K562 (cell line): ENCODE data around the gene EYA2. TPM values are rescaled to one million over a fixed set of nuclear protein-coding genes. Genes with fewer than 3 reads are reported as not detected.

Experiments
- ATAC-seq: fragments of 200-7000 bp; cut with Tn5 transposase; 3 replicates; pipeline ENCODE4 v1.9.1; 2020; ENCODE audit warnings: moderate library complexity
- BruUV-seq: library from RNA; stranded (reverse); fragments of 400-500 nt; replicated peaks from 2 replicates; lab custom pipeline; 2021; lab: Mats Ljungman, UMichigan
- CTCF ChIA-PET: fragments of 300-600 bp; formaldehyde crosslinking; extraction: SDS; loops from one replicate; lab custom pipeline; 2021; ENCODE audit warnings: low intra/inter-chr PET ratio; lab: Yijun Ruan, JAX
- POLR2A ChIA-PET: fragments of 300-600, 350-650 bp; sonication (Branson Sonifier 250); formaldehyde crosslinking; extraction: SDS; loops from one replicate; lab custom pipeline; 2021; ENCODE audit warnings: antibody characterized with exemption, inconsistent platforms; lab: Yijun Ruan, JAX
- DNase-seq, 4 experiments: peaks; one replicate each; pipeline versions ENCODE4 v3.0.0 to v3.0.0-alpha.2; 2011 to 2018; ENCODE audit warnings: low spot score in 3 of 4, mixed read lengths in 3 of 4; ENCODE audit errors: extremely low read depth in 1 of 4
- FAIRE-seq: peaks from 2 replicates; lab custom pipeline; 2011; peaks lifted over from hg19 to GRCh38; lab: Jason Lieb, UNC
- H2AFZ ChIP-seq: 2 replicates; pipeline ENCODE4 v1.6.0; 2011; ENCODE audit warnings: low read depth, low read length, control low read depth, inconsistent platforms
- H3K27ac ChIP-seq: fragments of 200-600 bp; 3 replicates; pipeline ENCODE4 v1.8.0; 2011; ENCODE audit warnings: low read depth, mild to moderate bottlenecking, control low read depth, inconsistent platforms, low read length, moderate library complexity, mixed read lengths; ENCODE audit errors: extremely low read depth
- H3K27me3 ChIP-seq, 2 experiments: fragments of 300-600 bp in 1 of 2; 2 replicates in 1 of 2; 3 replicates in 1 of 2; pipeline versions ENCODE4 v1.6.0 to v1.8.0; 2011; ENCODE audit warnings: inconsistent platforms in 2 of 2, low read length in 2 of 2, mild to moderate bottlenecking in 1 of 2, mixed read lengths in 1 of 2, moderate library complexity in 1 of 2; ENCODE audit not compliant: control insufficient read depth in 2 of 2, insufficient read depth in 2 of 2
- H3K36me3 ChIP-seq: fragments of 300-600 bp; 3 replicates; pipeline ENCODE4 v1.8.0; 2011; ENCODE audit warnings: mild to moderate bottlenecking, low read length, inconsistent platforms; ENCODE audit not compliant: control insufficient read depth, insufficient read depth
- H3K4me1 ChIP-seq, 2 experiments: fragments of 200-600 bp in 1 of 2; replicated peaks in 1 of 2; 2 replicates in 1 of 2; 3 replicates in 1 of 2; pipeline versions ENCODE4 v1.5.1 to v1.8.0; 2011; ENCODE audit warnings: inconsistent platforms in 2 of 2, low read length in 2 of 2, mild to moderate bottlenecking in 1 of 2, mixed read lengths in 1 of 2, moderate library complexity in 1 of 2; ENCODE audit not compliant: control insufficient read depth in 2 of 2, insufficient read depth in 2 of 2
- H3K4me2 ChIP-seq: 2 replicates; pipeline ENCODE4 v1.6.1; 2011; ENCODE audit warnings: low read length, control low read depth, inconsistent platforms, mixed read lengths; ENCODE audit not compliant: insufficient read depth
- H3K4me3 ChIP-seq: fragments of 200-600 bp; sonication (generic), shearing (Covaris generic); 2 replicates; pipeline ENCODE4 v1.5.1; 2016; ENCODE audit warnings: control low read depth, inconsistent platforms
- H3K79me2 ChIP-seq: fragments of 200-600 bp; 3 replicates; pipeline ENCODE4 v1.8.0; 2011; ENCODE audit warnings: low read length, inconsistent platforms; ENCODE audit not compliant: control insufficient read depth, insufficient read depth
- H3K9ac ChIP-seq, 2 experiments: 2 replicates each; pipeline versions ENCODE4 v1.6.0 to v1.6.1; 2011; ENCODE audit warnings: low read depth in 2 of 2, low read length in 2 of 2, control low read depth in 1 of 2, inconsistent platforms in 1 of 2, mild to moderate bottlenecking in 1 of 2, mixed read lengths in 1 of 2; ENCODE audit not compliant: insufficient read depth in 1 of 2
- H3K9me1 ChIP-seq: one replicate; pipeline ENCODE4 v1.6.0; 2011; ENCODE audit warnings: inconsistent platforms, mild to moderate bottlenecking, low read length, moderate library complexity; ENCODE audit not compliant: control insufficient read depth, insufficient read depth
- H3K9me3 ChIP-seq: replicated peaks from 2 replicates; pipeline ENCODE4 v1.5.1; 2011; ENCODE audit warnings: low read depth, low read length, inconsistent platforms; ENCODE audit not compliant: control insufficient read depth, insufficient read depth
- H4K20me1 ChIP-seq: replicated peaks from 2 replicates; pipeline ENCODE4 v1.6.1; 2011; ENCODE audit warnings: low read length, inconsistent platforms, mixed read lengths; ENCODE audit not compliant: control insufficient read depth, insufficient read depth
- EP400 ChIP-seq: fragments of 450-650 bp; IDR thresholded peaks from 2 replicates; pipeline ENCODE4 v1.6.1; 2017; ENCODE audit warnings: antibody characterized with exemption, mild to moderate bottlenecking, moderate library complexity
- HBP1 ChIP-seq: fragments of 450-650 bp; formaldehyde crosslinking; IDR thresholded peaks from 2 replicates; pipeline ENCODE4 v1.4.0; 2022; ENCODE audit warnings: missing genetic modification characterization
- HDAC1 ChIP-seq, 2 experiments: fragments of 450-650 bp; IDR thresholded peaks; 2 replicates each; pipeline ENCODE4 v1.6.1; 2016 to 2017; ENCODE audit warnings: inconsistent platforms in 1 of 2, mild to moderate bottlenecking in 1 of 2, moderate library complexity in 1 of 2
- HMG20A ChIP-seq: fragments of 450-650 bp; formaldehyde crosslinking; conservative IDR thresholded peaks from 2 replicates; pipeline ENCODE4 v1.4.0; 2020; ENCODE audit warnings: mild to moderate bottlenecking, mixed read lengths
- IFI16 ChIP-seq: fragments of 250-450 bp; sonication (Bioruptor Pico); IDR thresholded peaks from 2 replicates; pipeline ENCODE4 v2.1.2; 2022; ENCODE audit warnings: mild to moderate bottlenecking, inconsistent platforms
- NFATC3 ChIP-seq: fragments of 450-650 bp; IDR thresholded peaks from 2 replicates; pipeline ENCODE4 v1.6.1; 2017; ENCODE audit warnings: mild to moderate bottlenecking
- RBM25 ChIP-seq: fragments of 200-400 bp; formaldehyde crosslinking; IDR thresholded peaks from 2 replicates; pipeline ENCODE4 v1.6.1; 2018; ENCODE audit warnings: low read length, low read depth, moderate library complexity; ENCODE audit not compliant: severe bottlenecking
- TFAP4 ChIP-seq: sonication (generic); formaldehyde crosslinking; IDR thresholded peaks from 2 replicates; pipeline ENCODE4 v1.8.0; 2022; ENCODE audit warnings: missing genetic modification reagents, mild to moderate bottlenecking, moderate library complexity, borderline replicate concordance
- USF1 ChIP-seq: sonication (generic); formaldehyde crosslinking; IDR thresholded peaks from 2 replicates; pipeline ENCODE4 v1.9.0; 2022; ENCODE audit warnings: mild to moderate bottlenecking, missing genetic modification reagents
- USF2 ChIP-seq: sonication (generic); formaldehyde crosslinking; IDR thresholded peaks from 2 replicates; pipeline ENCODE4 v1.5.0; 2020; ENCODE audit warnings: missing genetic modification reagents
- ZFP1 ChIP-seq: fragments of 450-650 bp; formaldehyde crosslinking; IDR thresholded peaks from 2 replicates; pipeline ENCODE4 v1.4.0; 2020; ENCODE audit warnings: mild to moderate bottlenecking, mixed read lengths
- ZNF41 ChIP-seq: fragments of 250-450 bp; sonication (Bioruptor Pico); conservative IDR thresholded peaks from 2 replicates; pipeline ENCODE4 v1.4.0; 2020; ENCODE audit warnings: mild to moderate bottlenecking
- ZNF639 ChIP-seq, 2 experiments: fragments of 200-800 bp in 1 of 2; sonication (Bioruptor generic) in 1 of 2; sonication (generic) in 1 of 2; formaldehyde crosslinking in 1 of 2; IDR thresholded peaks in 1 of 2; conservative IDR thresholded peaks in 1 of 2; 2 replicates each; pipeline versions ENCODE4 v1.5.0 to v1.6.1; 2016 to 2020; ENCODE audit warnings: missing compliant biosample characterization in 1 of 2, missing genetic modification characterization in 1 of 2, missing genetic modification reagents in 1 of 2
- ZNF76 ChIP-seq: fragments of 250-450 bp; sonication (Bioruptor Pico); IDR thresholded peaks from 2 replicates; pipeline ENCODE4 v1.4.0; 2020; ENCODE audit warnings: mild to moderate bottlenecking, moderate library complexity, borderline replicate concordance
- WGBS: fragments of 100-300 bp; shearing (Covaris generic); methylation state at CpG from one replicate; pipeline ENCODE4 v1.1.6; 2016; ENCODE audit warnings: low coverage, mixed read lengths; ENCODE audit not compliant: insufficient coverage; ENCODE audit errors: missing lambda C conversion rate; 5-methylcytosine and 5-hydroxymethylcytosine counted together
- in situ Hi-C: fragments of 300-500 bp; cut with MboI; formaldehyde crosslinking; loops from 4 replicates; pipeline ENCODE4 v1.15.0; 2018; ENCODE audit warnings: inconsistent platforms, mixed read lengths
- intact Hi-C: fragments of 100-400 bp; cut with micrococcal nuclease; formaldehyde crosslinking; loops from 2 replicates; pipeline ENCODE4 v1.14.2; 2022
- polyA plus RNA-seq, 8 experiments: library from polyadenylated mRNA; depleted of rRNA in 4 of 8; stranded (reverse) in 5 of 8; unstranded in 3 of 8; fragments of >200 nt; fragmentation: Nextera tagmentation in 2 of 8; fragmentation: Illumina TruSeq in 1 of 8; extraction: Ambion mirVana in 2 of 8; extraction: Trizol in 1 of 8; gene quantifications; 2 replicates each; pipeline versions ENCODE4 v1.2.1 to v1.2.3, GENCODE V29; 2011 to 2014; ENCODE audit warnings: inconsistent platforms in 1 of 8, missing spikeins in 1 of 8
- total RNA-seq, 7 experiments: library from RNA; depleted of rRNA in 6 of 7; stranded (reverse); fragments of >200 nt in 6 of 7; fragmentation: Illumina TruSeq in 2 of 7; extraction: Trizol in 2 of 7; gene quantifications; 2 replicates each; pipeline versions ENCODE4 v1.2.1 to v1.2.3, GENCODE V29; 2011 to 2021; ENCODE audit warnings: low replicate concordance in 1 of 7

The EYA2 gene
- total and polyA plus RNA-seq, 9 of the 15 experiments (the other 6 are each of a cell fraction or from before 2014, with no cell fraction given): 0.03 TPM; not detected in 8

- FAIRE-seq: no peak
- POLR2A ChIA-PET: interaction anchor here (1.1 kb wide), 1 partner anchor 12 kb away, joined by 3 read pairs; no protein-coding TSS in a partner anchor
- TF ChIP-seq ZNF639 (CRISPR knock-in tag; conservative IDR thresholded peaks at IDR 0.05 in 1 of 2, IDR thresholded peaks at IDR 0.05 in 1 of 2) (no peak), HBP1 (CRISPR knock-in tag) (no peak), ZFP1 (CRISPR knock-in tag) (no peak), ZNF41 (no peak), ZNF76 (CRISPR knock-in tag) (no peak), HMG20A (CRISPR knock-in tag) (no peak), IFI16 (CRISPR knock-in tag) (no peak), NFATC3 (no peak), RBM25 (no peak), HDAC1 (IDR thresholded peaks at IDR 0.05) (no peak), USF2 (CRISPR knock-in tag) (peak; percentile 77), EP400 (no peak), USF1 (CRISPR knock-in tag) (peak; percentile 47; the same call in 1 of the 2 replicates), TFAP4 (CRISPR knock-in tag) (no peak)
These were observed 83.4 kb downstream of the EYA2 start for GRCh38 chr20:46977909-46978588.

More at GRCh38 chr20:46977909-46978588, 83.4 kb downstream of the EYA2 start:
- no peak overlapping the region for H3K27ac ChIP-seq
- ATAC-seq (no peak), DNase-seq (no peak)
- in situ Hi-C loops (no loop called here), intact Hi-C loops (no loop called here)
- H3K4me1 ChIP-seq: no peaks in the 10 kb centered on the region
- H3K9me1 ChIP-seq: no peaks in the 10 kb centered on the region
- H3K79me2 ChIP-seq: no peaks in the 10 kb centered on the region
- H3K4me2 ChIP-seq: no peak overlapping the region
- CTCF ChIA-PET: no interaction called here
- no peaks in the 10 kb centered on the region for H4K20me1 ChIP-seq
- H3K27me3 ChIP-seq: peaks cover 10 to 18% of the 10 kb centered on the region in 2 experiments; a peak in 2 of 5 replicates
- 4% methylated on average over 12 of the region's 13 CpGs for WGBS
- H3K36me3 ChIP-seq: no peaks in the 10 kb centered on the region
- BruUV-seq: no TSS peak
- H3K4me3 ChIP-seq: no peak overlapping the region
- H3K9ac ChIP-seq: no peak overlapping the region
- no peaks in the 10 kb centered on the region for H3K9me3 ChIP-seq
- no peak overlapping the region for H2AFZ ChIP-seq
